GM19239 (cell line): Measurements from ENCODE around the gene PSMB11.
A peak's percentile ranks its signal among the peaks of the same experiment; 100 is the strongest.
"Not testable (repeated sequence)": the region's sequence is repeated elsewhere in the genome, so short reads cannot be mapped to it uniquely, and the experiment has no call there.

Source experiments
- DNase-seq: peaks from one replicate; pipeline ENCODE4 v3.0.0; 2011; ENCODE audit warnings: low spot score; ENCODE audit not compliant: insufficient read length
- FAIRE-seq: peaks from 2 replicates; lab custom pipeline; 2011; peaks lifted over from hg19 to GRCh38; lab: Jason Lieb, UNC

The PSMB11 gene, protein sequence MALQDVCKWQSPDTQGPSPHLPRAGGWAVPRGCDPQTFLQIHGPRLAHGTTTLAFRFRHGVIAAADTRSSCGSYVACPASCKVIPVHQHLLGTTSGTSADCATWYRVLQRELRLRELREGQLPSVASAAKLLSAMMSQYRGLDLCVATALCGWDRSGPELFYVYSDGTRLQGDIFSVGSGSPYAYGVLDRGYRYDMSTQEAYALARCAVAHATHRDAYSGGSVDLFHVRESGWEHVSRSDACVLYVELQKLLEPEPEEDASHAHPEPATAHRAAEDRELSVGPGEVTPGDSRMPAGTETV

DNA sequence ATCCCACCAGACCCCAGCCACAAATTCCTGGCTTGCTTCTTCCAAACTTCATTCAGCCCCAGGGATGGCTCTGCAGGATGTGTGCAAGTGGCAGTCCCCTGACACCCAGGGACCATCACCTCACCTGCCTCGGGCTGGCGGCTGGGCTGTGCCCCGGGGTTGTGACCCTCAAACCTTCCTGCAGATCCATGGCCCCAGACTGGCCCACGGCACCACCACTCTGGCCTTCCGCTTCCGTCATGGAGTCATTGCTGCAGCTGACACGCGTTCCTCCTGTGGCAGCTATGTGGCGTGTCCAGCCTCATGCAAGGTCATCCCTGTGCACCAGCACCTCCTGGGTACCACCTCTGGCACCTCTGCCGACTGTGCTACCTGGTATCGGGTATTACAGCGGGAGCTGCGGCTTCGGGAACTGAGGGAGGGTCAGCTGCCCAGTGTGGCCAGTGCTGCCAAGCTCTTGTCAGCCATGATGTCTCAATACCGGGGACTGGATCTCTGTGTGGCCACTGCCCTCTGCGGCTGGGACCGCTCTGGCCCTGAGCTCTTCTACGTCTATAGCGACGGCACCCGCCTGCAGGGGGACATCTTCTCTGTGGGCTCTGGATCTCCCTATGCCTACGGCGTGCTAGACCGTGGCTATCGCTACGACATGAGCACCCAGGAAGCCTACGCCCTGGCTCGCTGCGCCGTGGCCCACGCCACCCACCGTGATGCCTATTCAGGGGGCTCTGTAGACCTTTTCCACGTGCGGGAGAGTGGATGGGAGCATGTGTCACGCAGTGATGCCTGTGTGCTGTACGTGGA is at the start of gene PSMB11:
TSS of gene PSMB11 (plus strand) at position 51 of the 804 bp plus-strand sequence. CDS start at position 65, 14 bp downstream.
- FAIRE-seq (no peak), DNase-seq (no peak)

DNA sequence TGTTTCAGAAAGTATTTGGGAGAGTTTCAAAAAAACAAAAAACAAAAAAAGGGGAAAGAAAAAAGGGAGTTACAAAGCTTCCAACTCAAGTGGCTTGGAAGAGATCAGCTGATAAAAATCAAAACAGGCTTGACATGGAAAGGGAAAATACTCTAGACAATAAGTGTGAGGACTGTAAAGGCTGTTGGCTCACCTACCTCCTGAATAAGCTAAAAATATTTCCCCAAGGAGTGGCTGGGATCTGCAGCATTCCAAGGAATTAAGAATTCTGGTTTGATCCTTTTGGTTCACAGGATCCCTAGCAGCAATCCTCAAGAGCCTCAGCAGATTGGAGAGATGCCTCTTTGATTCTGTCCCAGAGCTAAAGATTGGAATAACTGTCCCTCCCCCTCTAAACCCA is 48.5 kb upstream of the PSMB11 start:
- FAIRE-seq (no peak), DNase-seq (no peak)

DNA sequence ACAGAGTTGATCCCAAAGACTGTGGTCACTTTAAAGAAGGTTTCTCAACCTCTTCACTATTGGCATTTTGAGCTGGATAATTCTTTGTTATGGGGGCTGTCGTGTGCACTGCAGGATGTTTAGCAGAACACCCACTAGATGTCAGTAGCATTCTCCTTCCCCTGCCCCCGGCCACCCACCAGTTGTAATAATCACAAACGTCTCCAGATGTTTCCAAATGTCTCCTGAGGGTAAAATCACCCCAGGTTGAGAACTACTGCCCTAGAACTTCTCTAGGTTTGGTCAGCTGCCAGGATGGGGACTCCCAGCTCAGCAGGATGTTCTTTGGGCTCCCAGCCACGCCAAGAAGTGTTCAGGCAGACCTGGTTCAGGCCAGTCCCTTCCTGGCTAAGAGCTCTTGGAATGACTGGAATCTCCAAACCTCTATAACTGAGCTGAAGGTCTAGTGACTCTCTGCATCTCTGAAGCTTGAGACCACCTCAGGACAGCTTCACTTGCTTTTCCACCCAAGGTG is 47.2 kb upstream of the PSMB11 start:
- DNase-seq, result no peak
- peak; percentile 76 for FAIRE-seq

DNA sequence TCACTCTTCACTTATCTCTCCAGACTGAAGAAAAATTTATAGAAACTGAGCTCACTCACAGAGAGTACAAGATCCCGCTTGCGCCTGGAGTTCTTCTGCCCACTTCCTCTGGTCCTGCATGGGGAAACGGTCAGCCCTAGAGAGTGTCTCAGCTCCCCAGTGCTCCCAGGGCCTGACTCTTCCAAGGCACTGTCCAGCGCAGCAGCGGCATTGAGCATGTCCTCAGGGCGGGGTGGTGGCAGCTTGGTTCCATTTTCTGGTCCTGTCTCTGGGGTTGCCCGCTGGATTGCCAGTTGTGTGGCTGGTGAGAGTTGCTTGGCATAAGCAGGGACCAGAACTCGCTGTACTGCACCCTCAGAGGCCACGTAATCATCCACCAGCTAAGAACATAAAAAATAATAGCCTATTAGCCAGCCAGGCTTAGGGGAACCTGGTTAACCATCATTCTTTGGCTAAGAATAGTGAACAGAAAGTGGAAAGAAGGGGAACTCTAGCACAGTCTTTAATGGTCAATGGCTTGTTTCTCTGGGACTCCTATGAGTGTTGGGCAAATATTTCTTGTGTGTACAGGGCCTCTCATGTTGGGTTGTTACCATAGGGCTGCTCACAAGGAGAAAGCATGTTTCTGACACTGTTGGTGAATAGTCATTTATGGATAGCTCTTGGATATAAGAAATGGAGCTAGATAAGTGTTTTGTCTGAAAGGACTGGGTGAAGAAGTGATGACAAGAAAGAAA is 46.0 kb upstream of the PSMB11 start:
- no peak for DNase-seq
- no peak for FAIRE-seq

DNA sequence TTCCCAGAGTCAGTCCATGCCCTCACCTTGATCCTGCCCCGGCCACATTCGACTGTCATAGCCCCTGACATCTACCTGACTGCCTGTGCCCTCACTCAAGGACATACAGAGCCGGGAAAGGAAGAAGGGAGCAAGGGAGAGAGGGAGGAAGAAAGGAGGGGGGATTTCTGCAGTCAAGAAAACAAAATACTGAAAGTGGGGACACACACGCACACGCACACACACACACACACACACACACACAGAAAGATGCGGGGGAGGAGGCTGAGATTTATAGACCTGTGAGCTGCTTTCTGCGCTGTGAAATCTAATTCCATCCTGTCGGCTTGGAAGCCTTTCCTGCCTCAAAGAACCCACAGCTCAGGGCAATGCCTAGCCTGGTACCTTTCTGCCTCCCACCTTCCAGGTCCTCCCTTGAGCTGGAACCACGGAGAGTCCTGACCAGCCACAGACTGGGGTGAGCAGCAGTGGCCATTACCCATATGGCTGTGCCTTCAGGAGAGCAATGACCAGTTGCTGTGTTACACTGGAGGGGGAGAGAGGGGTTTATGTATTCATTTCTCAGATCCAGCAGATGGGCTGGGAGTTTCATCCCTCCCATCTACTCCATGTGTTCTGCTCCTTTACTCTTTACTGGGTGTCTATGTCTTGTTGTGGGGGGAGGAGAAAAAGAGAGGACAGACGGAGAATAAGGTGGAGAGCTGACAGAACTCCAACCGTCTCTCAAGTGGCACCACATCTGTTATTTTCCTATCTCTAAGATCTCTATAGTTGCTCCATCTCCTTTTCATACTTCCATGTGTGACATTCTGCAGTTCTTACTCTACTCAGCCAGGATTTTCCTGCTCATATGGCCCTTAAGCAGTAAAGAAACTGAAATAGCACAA is 45.0 kb upstream of the PSMB11 start:
- DNase-seq (no peak), FAIRE-seq (no peak)

DNA sequence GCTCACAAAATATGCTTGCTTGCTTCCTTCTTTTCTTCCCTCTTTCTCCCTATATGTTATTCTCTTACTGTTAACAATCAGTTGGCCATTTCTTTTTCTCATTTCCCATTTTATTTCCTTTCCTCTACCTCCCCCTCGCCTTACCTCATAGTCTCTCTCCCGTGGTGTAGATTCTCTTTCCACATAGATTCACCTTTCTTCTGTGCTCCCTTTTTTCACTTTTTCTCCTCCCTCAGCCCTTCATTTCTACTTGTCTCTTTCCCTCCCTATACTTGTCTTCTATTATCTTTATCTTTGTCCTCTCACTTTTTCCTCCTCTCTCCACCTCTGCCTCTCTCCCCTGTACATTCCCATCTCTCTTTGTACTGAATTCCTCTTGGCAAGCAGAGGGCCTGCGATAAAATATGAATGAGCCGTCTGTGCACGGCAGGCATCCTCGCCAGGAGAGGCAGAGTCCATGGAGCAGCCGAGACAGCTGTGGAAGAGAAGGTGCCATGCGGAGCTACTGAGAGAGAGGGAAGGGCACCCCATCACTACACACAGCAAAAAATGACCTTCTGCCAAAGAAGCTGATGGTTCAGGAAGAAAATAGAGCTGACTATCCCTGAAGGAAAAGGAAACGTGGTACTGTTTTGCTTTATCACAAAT is 44.2 kb upstream of the PSMB11 start:
- no peak for FAIRE-seq
- DNase-seq, result no peak

DNA sequence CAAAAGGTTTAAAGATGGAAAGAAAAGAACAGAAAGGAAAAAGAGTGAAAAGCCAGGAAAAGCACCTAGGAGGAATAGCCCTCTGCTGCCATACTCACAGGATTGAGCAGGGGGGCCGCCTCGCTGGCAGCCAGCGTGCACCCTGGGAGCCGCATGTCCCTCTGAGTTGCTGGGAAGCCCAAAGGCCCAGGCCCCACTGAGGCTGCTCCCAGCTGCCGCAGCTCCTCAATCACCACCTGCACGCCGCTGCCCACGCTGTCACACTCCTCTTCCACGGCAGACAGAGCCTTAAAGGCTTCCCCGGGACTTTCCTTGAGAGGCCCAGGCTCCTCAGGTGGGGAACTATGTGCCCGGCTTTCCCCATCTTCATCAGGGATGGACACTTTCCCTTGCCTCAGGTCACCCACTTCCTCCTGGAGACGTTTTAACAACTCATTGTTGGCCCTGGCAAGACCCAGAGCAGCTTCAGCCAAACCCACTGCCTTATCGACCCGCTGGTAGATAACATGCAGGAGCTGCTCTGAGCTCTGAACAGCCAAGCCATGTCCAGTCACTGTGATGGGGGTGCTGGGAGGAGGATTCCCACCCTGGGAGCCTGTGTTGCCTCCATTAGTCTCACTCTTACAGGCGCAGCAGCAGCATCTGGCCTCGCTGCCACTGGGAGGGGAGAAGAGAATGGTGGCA is 43.5 kb upstream of the PSMB11 start:
- DNase-seq, result no peak
- FAIRE-seq, result no peak

DNA sequence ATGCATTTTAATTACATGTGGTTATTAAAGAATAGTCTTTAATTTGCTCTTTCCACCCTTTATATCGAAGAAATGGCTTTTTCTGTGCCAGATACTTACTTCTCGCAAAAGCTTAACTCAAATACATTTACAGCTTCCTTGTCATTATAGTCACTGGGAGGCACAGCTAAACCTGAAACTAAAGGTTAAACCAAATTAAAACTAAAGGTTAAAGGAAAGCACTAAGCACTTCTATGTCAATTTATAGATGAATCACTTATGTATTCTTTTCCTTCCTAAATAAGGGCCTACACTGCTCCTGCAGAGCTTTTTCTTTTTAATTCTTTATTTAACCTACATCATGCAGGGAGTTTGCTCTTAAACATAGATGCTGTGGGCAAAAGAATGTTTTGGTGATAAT is 41.2 kb upstream of the PSMB11 start:
- no peak for FAIRE-seq
- no peak for DNase-seq

DNA sequence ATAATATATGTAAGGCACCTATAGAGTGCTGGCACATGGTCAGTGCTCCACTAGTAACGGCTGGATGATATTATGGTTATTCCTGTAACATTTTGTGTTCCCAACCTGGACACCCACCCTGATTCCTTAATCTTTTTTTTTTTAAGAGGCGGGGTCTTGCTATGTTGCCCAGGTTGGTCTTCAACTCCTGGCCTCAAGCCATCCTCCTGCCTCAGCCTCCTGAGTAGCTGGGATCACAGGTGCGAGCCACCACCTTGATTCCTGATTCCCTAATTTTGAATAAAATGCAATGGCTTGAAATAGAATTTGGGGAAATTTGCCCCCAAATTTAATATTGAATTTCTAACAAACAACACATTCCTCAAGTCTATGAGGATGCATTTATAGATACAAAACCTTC is 39.4 kb upstream of the PSMB11 start:
- DNase-seq (no peak), FAIRE-seq (no peak)

DNA sequence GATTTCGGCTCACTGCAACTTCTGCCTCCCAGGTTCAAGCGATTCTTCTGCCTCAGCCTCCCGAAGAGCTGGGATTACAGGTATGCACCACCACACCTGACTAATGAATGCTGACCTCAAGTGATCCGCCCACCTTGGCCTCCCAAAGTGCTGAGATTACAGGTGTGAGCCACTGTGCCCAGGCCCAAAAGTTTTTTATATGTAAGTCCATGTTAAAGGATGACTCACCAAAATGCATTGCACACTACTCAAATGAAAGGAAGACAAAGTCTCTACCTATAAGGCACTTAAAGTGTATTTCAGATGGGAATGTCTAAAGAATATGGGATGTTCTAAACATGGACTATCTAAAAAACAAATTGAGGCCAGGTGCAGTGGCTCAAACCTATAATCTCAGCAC is 37.7 kb upstream of the PSMB11 start:
- FAIRE-seq, DNase-seq: not testable (repeated sequence)

DNA sequence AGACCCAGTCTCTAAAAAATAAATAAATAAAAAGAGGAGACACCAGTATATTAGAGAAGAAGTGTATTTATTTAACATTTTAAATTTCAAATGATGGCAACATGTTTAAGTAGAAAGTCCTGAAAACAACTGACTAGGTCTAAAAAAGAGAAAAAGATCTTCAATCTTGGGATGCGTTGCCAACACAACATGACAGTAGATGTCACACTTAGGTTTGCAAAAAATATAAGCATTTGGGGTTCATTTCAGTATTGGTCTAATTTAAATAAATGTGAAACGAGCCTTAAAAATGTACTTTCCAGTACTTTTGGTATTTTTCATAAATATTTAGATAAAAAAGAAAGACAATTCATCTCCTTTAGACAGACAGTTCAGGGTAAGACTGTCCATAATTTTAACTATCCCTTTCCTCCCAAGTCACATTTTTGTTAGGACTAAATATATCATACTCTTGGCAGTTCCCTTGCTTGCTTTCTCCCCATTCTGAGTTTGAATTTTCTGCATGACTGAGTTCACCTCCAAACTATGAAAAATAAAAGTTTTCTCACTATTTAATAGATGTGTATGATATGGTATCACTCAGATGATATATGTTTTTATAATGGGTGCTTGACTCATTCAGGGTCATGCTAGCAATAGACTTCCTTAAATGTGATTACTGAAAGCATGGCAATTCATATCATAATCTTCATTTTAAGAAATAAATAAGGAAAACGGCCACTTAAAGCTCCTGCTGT is 36.4 kb upstream of the PSMB11 start:
- DNase-seq (no peak), FAIRE-seq (no peak)

DNA sequence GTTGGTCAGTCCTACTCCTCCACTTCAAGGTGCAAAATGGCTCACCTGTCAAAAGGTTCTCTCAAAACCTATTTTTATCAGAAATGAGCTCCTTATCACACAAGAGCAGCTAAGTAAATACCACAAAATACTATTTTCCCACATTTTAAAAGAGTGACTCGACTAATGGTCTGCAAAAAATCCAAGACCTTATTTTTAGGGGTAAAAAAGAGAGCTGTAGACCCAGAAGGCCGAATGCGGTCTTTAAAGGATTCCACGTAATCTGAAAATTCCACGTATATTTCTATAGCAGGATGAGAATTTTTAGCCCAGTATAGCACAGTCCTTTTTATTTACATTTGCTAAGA is 35.9 kb upstream of the PSMB11 start:
- FAIRE-seq (no peak), DNase-seq (no peak)

DNA sequence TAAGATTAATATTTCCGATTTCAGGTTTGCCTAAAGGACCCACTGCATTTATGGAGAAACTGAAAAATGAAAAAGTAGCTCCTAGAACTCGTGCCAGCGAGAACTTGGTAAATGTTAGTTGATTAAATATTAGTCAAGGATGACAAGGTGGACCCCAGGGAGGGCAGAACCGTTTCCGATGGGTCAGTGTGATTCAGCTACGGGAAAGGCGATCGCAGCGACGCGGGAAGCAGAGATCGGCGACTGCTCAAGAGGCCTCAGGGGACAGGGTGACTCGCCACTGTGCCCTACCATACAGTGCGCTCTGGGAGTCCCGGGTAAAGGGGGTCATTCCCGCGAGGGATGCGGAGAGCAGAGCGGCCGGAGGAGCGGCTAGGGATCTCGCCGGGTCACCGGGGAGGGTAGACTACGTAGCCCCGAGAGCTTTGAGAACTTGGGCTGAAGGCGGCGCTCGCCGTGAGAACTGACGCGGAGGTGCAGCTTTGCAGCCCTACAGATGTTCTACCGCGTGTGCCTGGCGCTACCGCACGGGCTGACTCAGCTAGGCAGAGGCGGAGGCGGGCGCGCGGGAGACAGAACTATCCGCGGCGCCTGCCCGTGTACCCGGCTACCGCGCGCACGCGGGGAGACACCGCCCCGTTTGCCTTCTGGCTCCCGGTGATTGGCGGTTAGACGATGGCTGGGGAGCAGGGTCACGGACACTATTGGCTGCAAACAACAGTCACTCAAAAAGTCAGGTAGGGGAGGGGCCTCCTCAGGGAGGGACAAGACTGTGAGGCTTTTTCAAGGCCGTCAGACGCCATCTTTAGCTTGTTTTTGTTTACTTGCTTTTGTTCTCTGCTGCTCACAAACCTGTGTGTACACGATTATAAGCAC is 35.2 kb upstream of the PSMB11 start:
- peak; percentile 83 for DNase-seq
- peak; percentile 90 for FAIRE-seq

DNA sequence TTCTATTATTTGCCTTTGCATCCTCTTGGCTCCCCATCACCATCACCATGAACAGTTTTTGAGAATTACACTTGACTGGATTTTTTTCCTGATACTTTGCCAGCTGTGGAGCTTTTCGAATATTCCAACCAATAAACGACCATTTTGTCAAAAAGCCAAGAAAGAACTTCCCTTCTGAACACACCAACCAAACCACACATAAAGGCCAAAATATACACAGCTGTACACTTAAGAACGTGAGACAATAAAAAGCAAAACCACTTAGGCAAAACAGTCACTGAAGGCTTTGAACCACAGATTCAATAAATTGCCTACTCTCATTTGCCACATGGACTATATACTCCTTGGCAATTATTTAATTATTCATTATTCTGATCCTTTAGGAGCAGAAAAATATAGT is 33.2 kb upstream of the PSMB11 start:
- DNase-seq (no peak), FAIRE-seq (no peak)

DNA sequence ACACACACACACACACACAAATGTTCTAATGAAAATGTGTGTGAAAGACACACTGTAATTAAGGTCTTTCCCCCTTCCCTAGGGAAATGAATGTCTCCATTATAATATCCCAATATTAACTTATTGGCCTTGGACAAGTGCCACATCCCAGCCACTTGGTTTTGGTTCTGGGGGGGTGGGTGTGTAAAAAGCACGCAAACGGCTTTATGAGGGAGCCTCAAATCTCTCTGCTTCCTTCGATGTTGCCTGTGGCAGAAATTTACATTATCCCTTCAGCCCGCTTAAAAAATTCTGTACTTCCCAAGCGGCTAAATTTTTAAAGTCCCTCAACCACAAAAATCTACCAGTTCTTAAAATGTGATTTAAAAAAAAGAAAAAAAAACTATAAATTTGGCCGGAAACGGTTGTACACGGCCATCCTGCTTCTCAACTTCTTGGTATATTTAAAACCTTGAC is 32.5 kb upstream of the PSMB11 start:
- no peak for FAIRE-seq
- DNase-seq, result no peak

DNA sequence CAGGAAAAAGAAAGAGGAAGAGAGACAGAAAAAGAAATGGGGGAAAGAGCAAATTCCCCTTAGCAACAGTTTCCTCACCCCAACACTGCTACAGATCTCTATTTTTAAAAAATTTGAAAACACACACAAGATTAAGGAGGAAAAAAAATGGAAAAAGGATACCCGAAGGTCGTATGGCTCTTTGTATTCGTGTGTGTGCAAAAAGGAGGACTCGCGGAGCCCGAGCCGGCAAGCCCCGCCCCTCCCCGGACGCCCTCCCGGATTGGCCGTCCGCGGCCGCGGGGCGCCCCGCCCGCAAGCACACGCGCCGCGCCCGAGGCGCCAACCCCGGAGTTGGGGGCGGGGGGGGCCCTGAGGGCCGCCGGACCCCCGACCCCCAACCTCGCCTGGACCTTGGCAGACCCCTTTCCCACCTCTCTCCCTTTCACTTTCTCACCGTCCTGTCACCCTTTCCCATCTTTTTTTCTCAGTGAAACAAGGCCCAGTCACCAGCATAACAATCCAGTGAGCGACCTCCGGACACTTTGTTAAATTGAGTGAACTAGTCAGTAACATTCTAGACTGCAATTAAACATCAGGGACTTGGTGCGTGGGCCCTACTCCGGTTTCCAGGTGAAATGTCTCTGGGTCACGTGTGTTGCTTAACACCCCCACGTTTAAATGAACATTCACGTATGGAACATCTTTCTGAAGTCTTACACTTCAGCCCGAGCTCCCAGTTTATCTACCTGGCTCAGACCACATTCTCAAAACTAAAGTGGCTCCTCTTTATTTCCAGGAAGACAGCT is 31.9 kb upstream of the PSMB11 start, which contains the start of gene C14orf93:
TSS of gene C14orf93 (minus strand) at position 205 of the 788 bp plus-strand sequence. CDS start 11,120 bp downstream, outside the sequence.
- FAIRE-seq (peak; percentile 62), DNase-seq (peak; percentile 83)
